Spinal cord (tissue), 10 donors: ENCODE data around the gene ZBTB7A. TPM values are rescaled to one million over a fixed set of nuclear protein-coding genes. Genes with fewer than 3 reads are reported as not detected.

Experiments
- DNase-seq, 6 donors: peaks; one replicate each; pipeline versions ENCODE4 v3.0.0 to v3.0.0-alpha.2; 2013 to 2015; ENCODE audit warnings: low spot score in 6 of 6, low read depth in 4 of 6
- H3K27ac ChIP-seq: one replicate; pipeline ENCODE4 v1.5.1; 2013; ENCODE audit warnings: low read depth, low read length, control low read depth
- H3K27me3 ChIP-seq: one replicate; pipeline ENCODE4 v1.6.1; 2013; ENCODE audit warnings: low read length; ENCODE audit not compliant: control insufficient read depth, insufficient read depth
- H3K36me3 ChIP-seq: one replicate; pipeline ENCODE4 v1.6.1; 2013; ENCODE audit warnings: low read length; ENCODE audit not compliant: control insufficient read depth, insufficient read depth
- H3K4me1 ChIP-seq: one replicate; pipeline ENCODE4 v1.6.1; 2013; ENCODE audit warnings: low read length; ENCODE audit not compliant: control insufficient read depth, insufficient read depth
- H3K4me3 ChIP-seq: one replicate; pipeline ENCODE4 v1.5.1; 2013; ENCODE audit warnings: low read depth, low read length, control low read depth
- H3K9me3 ChIP-seq: one replicate; pipeline ENCODE4 v1.6.1; 2013; ENCODE audit warnings: low read length; ENCODE audit not compliant: control insufficient read depth, insufficient read depth
- WGBS: methylation state at CpG from one replicate; pipeline ENCODE4 v1.1.5; 2013; ENCODE audit warnings: missing lambda C conversion rate; ENCODE audit not compliant: insufficient coverage; 5-methylcytosine and 5-hydroxymethylcytosine counted together
- polyA plus RNA-seq, 2 donors: library from polyadenylated mRNA; unstranded; fragments of 120-200 nt; gene quantifications; one replicate each; pipeline ENCODE4 v1.2.1, GENCODE V29; 2013; ENCODE audit not compliant: insufficient read length in 2 of 2
- total RNA-seq, 2 donors: library from RNA; depleted of rRNA in 1 of 2; stranded (reverse); fragments of 120-200 nt in 1 of 2; fragments of >200 nt in 1 of 2; gene quantifications; one replicate each; pipeline versions ENCODE4 v1.2.3 to v1.2.4, GENCODE V29; 2013 to 2014
- donor health status: healthy.

The ZBTB7A gene
- total and polyA plus RNA-seq, 4 donors = 6.6 to 14.6 (median 9.8) TPM

- Histone ChIP-seq H3K9me3 (no peaks in the 10 kb centered on the region), H3K36me3 (peaks cover 99% of the 10 kb centered on the region), H3K27me3 (no peaks in the 10 kb centered on the region), H3K27ac (no peak overlapping the region), H3K4me3 (no peak overlapping the region), H3K4me1 (peaks cover 42% of the 10 kb centered on the region)
- DNase-seq = no peak
- WGBS = 84% methylated on average over 9 of the region's 9 CpGs
Observed at GRCh38 chr19:4030981-4031380, 35.7 kb downstream of the ZBTB7A start.

DNA sequence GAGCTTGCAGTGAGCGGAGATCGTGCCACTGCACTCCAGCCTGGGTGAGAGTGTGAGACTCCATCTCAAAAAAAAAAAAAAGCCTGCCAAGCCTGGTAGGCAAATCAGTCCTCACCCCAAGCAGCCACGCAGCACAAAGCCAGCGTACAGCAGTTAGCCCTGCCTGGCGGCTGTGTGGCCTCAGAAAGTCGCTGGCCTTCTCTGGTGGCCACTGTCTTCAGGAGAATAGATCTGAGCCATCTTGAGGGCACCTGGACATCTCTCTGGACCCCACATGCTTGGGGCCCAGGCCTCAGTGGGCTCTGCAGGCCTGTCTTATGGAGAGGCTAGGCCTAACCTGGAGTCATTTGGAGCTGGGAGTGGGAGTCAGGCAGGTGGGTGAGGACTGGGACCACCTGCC, 36.1 kb downstream of the ZBTB7A start:
- no peaks in the 10 kb centered on the region for H3K9me3 ChIP-seq
- H3K36me3 ChIP-seq = peaks cover 99% of the 10 kb centered on the region
- 92% methylated on average over 5 of the region's 6 CpGs for WGBS
- no peak overlapping the region for H3K27ac ChIP-seq
- peaks cover 42% of the 10 kb centered on the region for H3K4me1 ChIP-seq
- no peak overlapping the region for H3K4me3 ChIP-seq
- DNase-seq = no peak
- H3K27me3 ChIP-seq = no peaks in the 10 kb centered on the region

GRCh38 chr19:4029247-4029614, 37.5 kb downstream of the ZBTB7A start:
- H3K9me3 ChIP-seq = no peaks in the 10 kb centered on the region
- H3K4me3 ChIP-seq = no peak overlapping the region
- 93% methylated on average over 11 of the region's 18 CpGs for WGBS
- no peaks in the 10 kb centered on the region for H3K27me3 ChIP-seq
- H3K27ac ChIP-seq = no peak overlapping the region
- peaks cover 30% of the 10 kb centered on the region for H3K4me1 ChIP-seq
- DNase-seq = no peak
- peaks cover 99% of the 10 kb centered on the region for H3K36me3 ChIP-seq

- Histone ChIP-seq H3K27ac (no peak overlapping the region), H3K4me1 (peaks cover 24% of the 10 kb centered on the region), H3K4me3 (no peak overlapping the region), H3K9me3 (no peaks in the 10 kb centered on the region), H3K36me3 (peaks cover 99% of the 10 kb centered on the region), H3K27me3 (no peaks in the 10 kb centered on the region)
- WGBS = 91% methylated on average over 47 of the region's 48 CpGs
- DNase-seq = no peak
Observed at GRCh38 chr19:4028334-4029246, 38.1 kb downstream of the ZBTB7A start.

DNA sequence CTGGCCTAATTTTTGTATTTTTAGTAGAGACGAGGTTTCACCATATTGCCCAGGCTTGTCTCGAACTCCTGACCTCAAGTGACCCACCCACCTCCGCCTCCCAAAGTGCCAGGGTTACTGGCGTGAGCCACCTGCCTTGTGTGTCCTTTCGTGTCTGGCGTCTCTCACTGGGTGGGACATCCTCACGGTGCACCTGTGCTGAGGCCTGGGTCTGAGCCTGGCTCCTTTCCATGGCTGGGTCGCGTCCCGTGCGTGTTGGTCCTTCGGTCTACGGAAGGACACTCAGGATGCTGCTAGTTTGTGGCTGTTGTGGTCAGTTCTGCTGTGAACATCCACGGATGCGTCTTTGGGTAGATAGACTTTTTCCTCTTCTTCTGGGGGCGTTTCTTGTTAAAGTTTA, 39.6 kb downstream of the ZBTB7A start:
- H3K27ac ChIP-seq = no peak overlapping the region

GRCh38 chr19:4025317-4025716, 41.4 kb downstream of the ZBTB7A start:
- Histone ChIP-seq H3K27ac (no peak overlapping the region), H3K4me1 (no peaks in the 10 kb centered on the region), H3K36me3 (peaks cover 90% of the 10 kb centered on the region), H3K9me3 (no peaks in the 10 kb centered on the region), H3K27me3 (no peaks in the 10 kb centered on the region), H3K4me3 (no peak overlapping the region)
- 71% methylated on average over 11 of the region's 11 CpGs for WGBS
- no peak for DNase-seq

More for the DNA sequence above, 39.6 kb downstream of the ZBTB7A start:
- H3K9me3 ChIP-seq = no peaks in the 10 kb centered on the region
- no peak overlapping the region for H3K4me3 ChIP-seq
- H3K36me3 ChIP-seq = peaks cover 99% of the 10 kb centered on the region
- no peak for DNase-seq
- WGBS = 97% methylated on average over 15 of the region's 16 CpGs
- H3K4me1 ChIP-seq = peaks cover 15% of the 10 kb centered on the region
- H3K27me3 ChIP-seq = no peaks in the 10 kb centered on the region

GRCh38 chr19:4023600-4024398, 42.9 kb downstream of the ZBTB7A start:
- H3K4me3 ChIP-seq = no peak overlapping the region
- peaks cover 9% of the 10 kb centered on the region for H3K4me1 ChIP-seq
- H3K36me3 ChIP-seq = peaks cover 90% of the 10 kb centered on the region
- no peaks in the 10 kb centered on the region for H3K9me3 ChIP-seq
- H3K27ac ChIP-seq = no peak overlapping the region
- DNase-seq = no peak
- 88% methylated on average over 33 of the region's 34 CpGs for WGBS
- H3K27me3 ChIP-seq = no peaks in the 10 kb centered on the region

DNA sequence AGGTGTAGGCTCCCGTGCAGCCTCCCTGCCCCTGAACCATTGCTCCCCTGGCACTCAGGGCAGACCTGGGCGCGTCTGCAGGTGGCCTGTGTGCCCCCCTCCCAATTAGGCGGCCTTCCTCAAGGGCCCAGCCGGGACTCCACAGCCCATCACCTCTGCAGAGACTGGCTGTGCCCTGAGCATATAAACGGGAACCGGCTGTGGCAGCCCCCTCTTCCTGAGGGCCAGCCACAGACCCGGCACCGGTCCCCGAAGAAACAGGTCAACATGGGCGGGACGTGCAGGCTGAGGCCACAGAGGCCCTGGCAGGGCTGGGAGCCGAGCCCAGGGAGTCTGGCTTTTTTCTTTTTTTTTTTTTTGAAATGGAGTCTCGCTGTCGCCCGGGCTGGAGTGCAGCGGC, 47.1 kb downstream of the ZBTB7A start:
- Histone ChIP-seq H3K4me1 (peaks cover 47% of the 10 kb centered on the region), H3K27me3 (no peaks in the 10 kb centered on the region), H3K27ac (no peak overlapping the region), H3K36me3 (peaks cover 91% of the 10 kb centered on the region), H3K4me3 (no peak overlapping the region), H3K9me3 (no peaks in the 10 kb centered on the region)
- DNase-seq = no peak
- WGBS = 89% methylated on average over 13 of the region's 17 CpGs

- Histone ChIP-seq H3K9me3 (no peaks in the 10 kb centered on the region), H3K4me1 (peaks cover 53% of the 10 kb centered on the region), H3K4me3 (no peak overlapping the region), H3K36me3 (peaks cover 91% of the 10 kb centered on the region), H3K27ac (peak overlapping the region; percentile 57), H3K27me3 (no peaks in the 10 kb centered on the region)
- 87% methylated on average over 18 of the region's 19 CpGs for WGBS
- no peak for DNase-seq
Observed at GRCh38 chr19:4018775-4019504, 47.8 kb downstream of the ZBTB7A start.
